NCI-H2171 treated with DMSO at 0.1 percent for 48 hours (cell line): ENCODE data around the gene ZBED4.

Experiments
- DNase-seq: peaks from one replicate; lab custom pipeline; 2025; lab: John Stamatoyannopoulos, UW

The ZBED4 gene

DNA sequence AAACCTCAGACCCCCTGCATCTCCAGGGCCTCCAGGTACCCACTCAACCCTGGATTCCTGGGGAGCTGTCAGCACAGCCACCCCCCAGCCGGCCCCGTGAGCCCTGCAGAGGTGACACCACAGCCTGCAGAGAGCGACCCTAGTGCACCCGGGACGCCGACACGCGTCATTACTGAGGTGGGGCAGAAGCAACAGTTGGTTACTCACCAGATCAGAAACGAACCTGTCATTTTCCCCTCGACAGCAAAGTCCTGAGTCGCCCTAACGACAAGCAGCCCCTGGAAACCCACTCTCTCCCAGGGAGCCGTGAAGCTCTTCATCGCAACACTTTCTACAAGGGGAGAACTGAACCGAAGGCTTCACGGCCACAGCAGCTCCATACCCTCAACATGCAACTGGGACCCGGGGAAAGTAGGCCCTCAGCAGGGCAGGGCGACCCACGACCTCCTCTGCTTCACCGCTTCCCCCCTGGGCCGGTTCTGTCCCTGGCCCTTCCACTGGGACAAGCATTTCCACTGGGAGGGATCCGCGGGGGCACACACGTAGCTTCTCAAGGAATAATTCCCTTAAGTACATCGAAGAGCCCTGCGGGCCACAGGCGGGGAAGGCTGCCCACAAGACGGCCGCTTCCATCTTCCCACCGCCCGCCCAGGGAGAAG lies 27.6 kb upstream of the ZBED4 start:
- DNase-seq, result no peak

DNA sequence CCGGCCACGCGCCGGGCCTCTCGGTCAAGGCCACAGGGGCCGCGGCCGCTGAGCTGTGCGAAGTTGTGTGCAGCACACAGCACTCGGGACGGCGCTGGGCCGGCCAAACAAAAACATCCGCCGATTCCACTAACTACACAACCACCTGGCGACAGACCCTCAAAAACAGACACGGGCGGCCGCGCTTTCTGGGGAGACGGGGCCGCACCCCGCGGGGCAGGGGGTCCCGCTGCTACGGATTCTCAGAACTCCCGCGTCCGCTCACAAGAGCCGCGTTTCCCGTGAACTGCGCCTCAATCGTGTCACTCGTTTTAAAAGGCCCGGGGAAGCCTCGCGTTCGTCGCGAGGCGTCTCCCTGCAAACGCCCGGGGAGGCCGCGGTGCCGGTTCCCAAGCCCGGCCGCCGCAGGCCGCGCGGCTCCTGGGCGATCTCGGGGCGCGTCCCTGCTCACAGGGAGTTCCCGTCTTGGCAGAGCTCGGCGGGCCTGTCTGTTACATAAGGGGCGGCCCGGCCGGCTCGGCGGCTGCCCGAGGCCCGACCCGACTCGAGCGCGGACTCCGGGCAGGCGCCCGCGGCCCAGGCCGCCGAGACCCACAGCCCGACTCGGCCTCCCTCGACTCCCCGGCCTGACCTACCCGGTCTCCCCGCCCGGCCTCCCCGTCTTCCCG lies 26.9 kb upstream of the ZBED4 start:
- DNase-seq, result no peak

GRCh38 chr22:49827271-49827852 lies 26.3 kb upstream of the ZBED4 start:
- DNase-seq, result no peak

- DNase-seq, result peak; percentile 39
These were observed 25.6 kb upstream of the ZBED4 start, which contains the start of gene BRD1 for GRCh38 chr22:49827853-49828598. Gene BRD1 (minus strand): TSS chr22:49827873. CDS start chr22:49824317, 3,556 bp downstream.

GRCh38 chr22:49828599-49828965 lies 25.1 kb upstream of the ZBED4 start:
- no peak for DNase-seq

DNA sequence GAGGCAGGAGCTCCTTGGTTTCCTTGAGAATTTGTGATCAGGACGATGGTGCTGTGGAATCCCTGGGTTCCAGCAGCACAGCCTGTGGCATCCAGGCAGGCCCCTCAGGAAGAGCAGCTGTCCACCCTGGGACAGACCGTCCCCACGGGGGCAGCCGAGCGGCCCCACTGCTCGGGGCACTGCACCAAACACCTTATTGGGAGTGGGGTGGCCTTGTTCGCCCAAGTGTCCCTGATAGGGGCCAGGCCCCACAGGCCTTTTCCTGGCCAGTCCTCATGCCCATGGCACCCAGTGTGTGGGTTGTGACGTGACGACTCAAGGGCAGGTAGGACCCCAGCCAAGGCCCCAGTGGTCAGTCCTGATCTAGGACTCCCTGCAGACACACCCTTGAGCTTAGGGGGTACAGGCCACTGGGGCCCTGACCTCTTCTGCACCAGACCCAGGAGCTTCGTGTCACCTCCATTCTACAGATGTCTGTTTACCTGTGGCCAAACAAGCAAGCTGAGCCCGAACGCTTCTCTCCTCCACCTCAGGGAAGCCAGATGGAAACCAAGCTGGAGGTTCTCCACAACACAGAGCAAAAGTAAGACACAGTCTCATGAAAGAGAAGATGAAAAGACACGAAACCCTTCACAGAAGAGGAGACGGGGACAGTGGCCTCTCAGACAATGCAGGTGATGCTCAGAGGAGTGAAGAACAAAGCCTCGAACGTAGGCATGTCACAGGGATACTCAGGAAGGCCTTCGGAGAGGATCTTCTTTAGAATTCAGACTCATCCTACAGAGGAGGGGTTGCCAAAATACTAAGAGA lies 24.4 kb upstream of the ZBED4 start:
- DNase-seq, result no peak

DNA sequence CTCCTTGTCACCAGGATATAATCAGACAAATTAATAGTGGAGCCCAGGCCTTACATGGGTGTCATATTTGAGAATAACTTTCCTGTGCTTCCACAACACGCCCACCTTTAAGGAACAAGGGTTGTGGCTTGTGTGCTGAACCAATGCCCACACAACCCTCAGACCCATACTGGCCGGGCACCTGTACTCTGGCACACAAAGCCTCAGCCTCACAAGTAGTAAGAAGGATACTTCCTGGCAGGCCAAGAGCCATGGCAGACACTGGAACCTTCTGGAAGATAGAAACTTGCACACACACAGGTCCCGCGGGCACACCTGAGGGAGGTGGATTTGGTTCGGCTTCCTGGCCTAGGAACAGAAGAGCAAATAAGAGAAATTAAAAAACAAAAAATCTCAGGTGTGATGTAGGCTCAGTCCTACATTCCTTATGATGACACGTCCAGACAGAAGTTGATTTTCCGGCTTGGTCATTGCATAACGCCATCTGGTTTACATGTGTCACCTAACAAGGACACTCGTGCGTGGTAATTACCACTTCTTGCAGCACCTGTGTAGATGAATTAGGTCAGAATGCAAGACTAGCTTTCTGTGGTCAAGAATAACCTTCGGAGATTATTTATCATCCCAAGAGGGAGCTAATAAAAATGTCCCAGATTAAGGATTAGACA lies 20.2 kb upstream of the ZBED4 start:
- DNase-seq, result no peak

GRCh38 chr22:49838771-49839717 lies 14.6 kb upstream of the ZBED4 start:
- DNase-seq, result no peak

DNA sequence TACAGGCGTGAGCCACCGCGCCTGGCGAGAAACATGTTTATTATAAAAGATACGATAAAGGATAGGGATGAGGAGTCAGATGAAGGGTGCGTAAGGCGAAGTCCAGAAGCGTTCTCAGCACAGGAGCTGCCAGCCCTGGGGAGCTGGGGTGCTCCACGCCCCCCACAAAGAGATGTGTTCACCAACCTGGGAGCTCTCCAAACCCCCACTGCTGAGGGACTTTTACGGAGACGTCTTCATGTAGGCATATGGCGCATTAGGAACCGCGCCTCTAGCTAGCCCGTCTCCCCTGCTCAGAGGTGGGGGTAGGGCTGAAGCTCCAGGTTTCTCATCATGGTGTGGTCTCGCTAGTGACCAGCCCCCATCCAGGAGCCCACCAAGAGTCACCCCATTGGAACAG lies 8.4 kb upstream of the ZBED4 start:
- no peak for DNase-seq

GRCh38 chr22:49845666-49846459 lies 7.8 kb upstream of the ZBED4 start:
- no peak for DNase-seq

- no peak for DNase-seq
These were observed 5.6 kb upstream of the ZBED4 start for GRCh38 chr22:49847751-49848689.

- no peak for DNase-seq
These were observed 4.9 kb upstream of the ZBED4 start for GRCh38 chr22:49848690-49849160.

- no peak for DNase-seq
These were observed 4.3 kb upstream of the ZBED4 start for GRCh38 chr22:49849161-49850020.

DNA sequence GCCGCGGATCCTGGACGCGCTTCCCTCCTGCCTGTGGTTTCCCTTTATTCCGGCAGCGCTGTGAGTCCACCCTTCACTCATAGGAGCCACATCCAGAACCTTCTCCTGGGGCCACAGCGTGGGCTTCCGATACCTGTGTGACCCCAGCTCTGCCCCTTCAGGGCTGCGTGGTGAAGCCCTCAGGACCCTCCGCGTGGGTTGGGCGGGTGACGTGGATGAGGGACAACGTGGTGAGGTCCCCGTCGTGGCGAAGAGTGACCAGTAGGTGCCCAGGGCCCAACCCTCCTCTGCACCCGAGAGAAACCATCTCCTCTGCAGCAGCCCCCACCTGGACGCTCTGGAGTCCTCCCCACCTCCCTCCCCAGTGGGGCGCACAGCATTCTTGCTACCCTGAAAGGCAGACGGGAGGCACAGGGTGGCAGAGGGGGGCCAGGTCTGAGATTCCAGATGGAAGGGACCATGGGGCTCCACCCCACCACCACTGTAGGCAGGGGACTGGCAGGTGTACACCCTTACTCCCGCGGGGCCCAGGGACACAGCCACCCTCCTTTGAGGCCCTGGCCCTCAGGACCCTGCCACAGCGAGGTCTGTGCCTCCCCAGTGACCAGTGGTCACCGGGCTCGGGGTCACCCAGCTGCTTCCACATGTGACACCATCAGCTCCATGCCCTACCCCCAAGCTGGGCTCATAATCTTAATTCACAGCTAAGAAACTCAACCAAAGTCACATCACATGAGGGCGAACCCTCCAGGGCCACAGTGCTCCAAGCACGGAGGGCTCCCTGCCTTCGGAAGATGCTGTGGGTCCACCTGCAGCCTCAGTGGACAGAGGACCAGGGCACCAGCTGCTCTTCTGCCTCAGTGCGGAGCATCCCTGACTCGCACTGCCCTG lies 3.4 kb upstream of the ZBED4 start:
- no peak for DNase-seq

- no peak for DNase-seq
These were observed 2.5 kb upstream of the ZBED4 start for GRCh38 chr22:49850959-49851802.
